NCI-H2171 (cell line): ENCODE results near the gene MORN3.
"Not testable (repeated sequence)": the region's sequence is repeated elsewhere in the genome, so short reads cannot be mapped to it uniquely, and the experiment has no call there.

ENCODE experiments used
- DNase-seq: peaks from one replicate; lab custom pipeline; 2025; lab: John Stamatoyannopoulos, UW

Gene MORN3

DNA sequence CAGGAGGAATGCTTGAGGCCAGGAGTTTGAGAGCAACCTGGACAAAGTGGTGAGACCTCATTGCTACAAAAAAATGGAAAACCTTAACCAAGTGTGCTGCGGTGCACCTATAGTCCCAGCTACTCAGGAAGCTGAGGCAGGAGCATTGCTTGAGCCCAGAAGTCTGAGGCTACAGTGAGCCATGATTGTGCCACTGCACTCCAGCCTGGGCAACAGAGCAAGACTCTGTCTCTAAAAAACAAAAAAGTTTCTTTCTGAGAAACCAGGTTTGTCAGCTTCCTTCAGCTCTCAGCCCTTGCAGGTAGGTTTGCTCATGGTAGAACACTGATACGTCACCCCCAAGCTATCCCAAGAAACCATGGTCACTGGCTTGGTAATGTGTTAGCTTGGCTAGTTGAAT is 20.0 kb upstream of the MORN3 start:
- no peak for DNase-seq

- no peak for DNase-seq
These were observed 19.5 kb upstream of the MORN3 start for GRCh38 chr12:121688966-121689365.

DNA sequence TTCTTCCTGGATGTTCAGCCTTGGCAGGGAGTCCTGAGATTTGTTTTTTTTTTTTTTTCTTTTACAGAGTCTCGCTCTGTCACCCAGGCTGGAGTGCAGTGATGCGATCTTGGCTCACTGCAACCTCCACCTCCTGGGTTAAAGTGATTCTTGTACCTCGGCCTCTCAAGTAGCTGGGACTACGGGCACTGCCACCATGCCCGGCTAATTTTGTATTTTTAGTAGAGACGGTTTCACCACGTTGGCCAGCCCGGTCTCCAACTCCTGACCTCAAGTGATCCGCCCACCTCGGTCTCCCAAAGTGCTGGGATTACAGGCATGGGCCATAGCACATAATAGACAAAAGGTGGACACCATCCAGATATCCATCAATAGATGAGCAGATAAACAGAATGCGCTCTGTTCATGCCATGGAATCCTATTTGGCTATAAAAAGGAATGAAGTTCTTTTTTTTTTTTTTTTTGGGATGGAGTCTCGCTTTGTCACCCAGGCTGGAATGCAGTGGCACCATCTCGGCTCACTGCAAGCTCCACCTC is 10.3 kb upstream of the MORN3 start:
- DNase-seq, result not testable (repeated sequence)

- no peak for DNase-seq
These were observed 9.4 kb upstream of the MORN3 start for GRCh38 chr12:121678716-121679300.

GRCh38 chr12:121678305-121678704 is 8.9 kb upstream of the MORN3 start:
- DNase-seq, result no peak

GRCh38 chr12:121676190-121676589 is 6.7 kb upstream of the MORN3 start:
- no peak for DNase-seq

GRCh38 chr12:121673013-121673511 is 3.6 kb upstream of the MORN3 start:
- peak; percentile 54 for DNase-seq

GRCh38 chr12:121668750-121669520 is 519 bp downstream of the MORN3 start:
- DNase-seq, result no peak

GRCh38 chr12:121666829-121667228 is 2.6 kb downstream of the MORN3 start:
- DNase-seq, result not testable (repeated sequence)

DNA sequence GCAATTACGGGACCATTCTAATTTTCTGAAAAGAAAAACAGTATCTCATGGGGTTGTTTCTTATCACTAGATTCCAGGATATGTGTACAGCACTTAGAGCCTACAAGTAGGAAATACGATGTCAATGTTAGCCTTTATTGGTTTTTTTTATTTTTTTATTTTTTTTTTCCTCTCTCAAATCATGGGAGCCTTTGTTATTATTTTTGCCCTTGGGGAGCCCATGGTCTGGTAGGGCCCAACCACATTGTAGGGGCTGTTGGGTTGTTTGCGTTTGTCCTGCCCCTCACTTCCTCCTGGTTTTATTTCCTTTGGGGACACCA is 5.9 kb downstream of the MORN3 start:
- no peak for DNase-seq

DNA sequence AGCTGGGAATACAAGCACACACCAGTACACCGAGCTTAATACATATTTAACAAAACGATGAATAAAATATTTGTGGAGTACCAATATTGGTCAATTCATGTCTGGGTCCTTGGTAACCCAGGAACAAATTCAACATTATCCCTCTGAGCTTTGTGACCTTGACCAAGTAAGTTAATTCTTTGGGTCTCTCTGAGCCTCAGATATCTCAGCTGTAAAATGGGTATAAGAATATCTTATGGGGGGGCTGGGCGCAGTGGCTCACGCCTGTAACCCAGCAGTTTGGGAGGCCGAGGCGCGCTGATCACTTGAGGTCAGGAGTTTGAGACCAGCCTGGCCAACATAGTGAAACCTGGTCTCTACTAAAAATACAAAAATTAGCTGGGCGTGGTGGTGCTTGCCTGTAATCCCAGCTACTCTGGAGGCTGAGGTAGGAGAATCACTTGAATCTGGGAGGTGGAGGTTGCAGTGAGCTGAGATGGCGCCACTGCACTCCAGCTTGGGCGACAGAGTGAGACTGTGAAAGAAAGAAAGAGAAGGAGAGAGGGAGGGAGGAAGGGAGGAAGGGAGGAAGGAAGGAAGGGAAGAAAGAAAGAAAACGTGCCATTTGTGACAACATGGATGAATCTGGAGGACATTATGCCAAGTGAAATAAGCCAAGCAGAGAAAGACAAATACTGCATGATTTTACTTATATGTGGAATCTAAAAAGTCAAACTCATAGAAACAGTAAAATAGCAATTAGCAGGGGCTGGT is 7.9 kb downstream of the MORN3 start:
- DNase-seq, result not testable (repeated sequence)

DNA sequence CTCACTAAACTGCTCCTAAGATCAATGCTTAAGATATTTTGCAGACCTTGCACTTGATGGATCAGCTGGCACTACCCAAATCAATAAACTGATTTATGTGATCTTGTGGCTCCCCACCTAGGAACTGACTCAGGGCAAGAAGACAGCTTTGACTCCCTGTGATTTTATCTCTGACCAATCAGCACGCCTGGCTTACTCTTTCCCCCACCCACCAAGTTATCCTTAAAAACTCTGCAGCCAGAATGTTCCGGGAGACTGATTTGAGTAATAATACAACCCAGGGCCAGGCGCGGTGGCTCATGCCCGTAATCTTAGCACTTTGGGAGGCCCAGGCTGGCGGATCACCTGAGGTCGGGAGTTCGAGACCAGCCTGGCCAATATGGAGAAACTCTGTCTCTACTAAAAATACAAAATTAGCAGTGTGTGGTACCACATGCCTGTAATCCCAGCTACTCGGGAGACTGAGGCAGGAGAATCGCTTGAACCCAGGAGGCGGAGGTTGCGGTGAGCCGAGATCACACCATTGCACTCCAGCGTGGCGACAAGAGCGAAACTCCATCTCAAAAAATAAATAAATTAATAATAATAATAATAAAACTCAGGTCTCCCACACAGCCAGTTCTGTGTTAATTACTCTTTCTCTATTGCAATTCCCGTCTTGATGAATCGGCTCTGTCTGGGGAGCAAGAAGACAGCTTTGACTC is 12.0 kb downstream of the MORN3 start:
- DNase-seq, result no peak

GRCh38 chr12:121656122-121656521 is 13.3 kb downstream of the MORN3 start:
- DNase-seq, result no peak

GRCh38 chr12:121653999-121654398 is 15.5 kb downstream of the MORN3 start:
- DNase-seq, result no peak

GRCh38 chr12:121652767-121653497 is 16.5 kb downstream of the MORN3 start:
- DNase-seq, result no peak

- DNase-seq, result no peak
These were observed 18.1 kb downstream of the MORN3 start for GRCh38 chr12:121651320-121651719.

DNA sequence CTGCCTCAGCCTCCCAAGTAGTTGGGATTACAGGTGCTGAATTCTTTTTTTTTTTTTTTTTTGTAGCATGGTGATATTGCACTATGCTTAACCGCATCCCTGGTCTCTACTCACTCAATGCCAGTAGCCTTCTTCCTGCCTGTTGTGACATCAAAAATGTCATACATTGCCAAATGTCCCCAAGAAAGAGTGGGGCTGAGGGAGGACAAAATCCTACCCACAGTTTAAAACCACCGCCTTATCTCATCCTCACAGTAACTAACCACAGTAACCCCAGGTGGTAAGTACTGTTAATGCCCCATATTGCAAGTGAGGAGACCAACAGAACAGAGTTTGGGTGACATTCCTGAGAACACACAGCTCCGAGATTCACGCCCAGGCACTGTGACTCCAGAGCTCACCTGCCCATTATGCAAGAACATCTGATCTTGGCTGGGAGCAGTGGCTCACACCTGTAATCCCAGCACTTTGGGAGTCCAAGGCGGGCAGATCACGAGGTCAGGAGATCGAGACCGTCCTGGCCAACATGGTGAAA is 19.6 kb downstream of the MORN3 start:
- no peak for DNase-seq

GRCh38 chr12:121649322-121649721 is 20.1 kb downstream of the MORN3 start:
- no peak for DNase-seq

- no peak for DNase-seq
These were observed 20.9 kb downstream of the MORN3 start for GRCh38 chr12:121648458-121649028.

- DNase-seq, result no peak
These were observed 28.2 kb downstream of the MORN3 start for GRCh38 chr12:121641343-121641630.
